ENCODE results near the gene DCN. TPM values are rescaled to one million over a fixed set of nuclear protein-coding genes. Genes with fewer than 3 reads are reported as not detected.

Gene DCN
- total RNA-seq, 2 experiments from 2014 or later: not detected

DNA sequence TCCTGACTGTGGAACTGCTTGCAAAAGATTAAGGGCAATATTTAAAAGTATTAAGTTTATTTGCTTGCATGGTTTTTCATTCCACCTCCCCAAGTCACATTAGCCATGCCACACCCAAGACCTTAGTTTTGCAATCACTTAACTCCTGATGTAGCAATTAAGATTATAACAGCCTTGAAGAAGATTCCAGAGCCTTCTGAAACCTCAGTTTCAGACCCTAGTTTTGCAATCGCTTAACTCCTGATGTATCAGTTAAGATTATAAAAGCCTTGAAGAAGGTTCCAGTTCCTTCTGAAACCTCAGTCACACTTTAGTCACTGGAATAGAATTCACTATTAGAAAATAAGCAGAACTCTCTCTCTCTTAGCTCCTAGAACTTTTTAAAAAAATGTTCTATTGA is 42.7 kb upstream of the DCN start:
- BruUV-seq (replicated peaks): no TSS peak
- no peak for DNase-seq (ENCODE audit: low spot score)
- H3K9me3 ChIP-seq (ENCODE audit: low read length): no peaks in the 10 kb centered on the region
- TF ChIP-seq EZH2phosphoT487 (IDR thresholded peaks at IDR 0.05; ENCODE audit: borderline replicate concordance, low read depth, low read length): no peak
- TF ChIP-seq, protein P1, sequence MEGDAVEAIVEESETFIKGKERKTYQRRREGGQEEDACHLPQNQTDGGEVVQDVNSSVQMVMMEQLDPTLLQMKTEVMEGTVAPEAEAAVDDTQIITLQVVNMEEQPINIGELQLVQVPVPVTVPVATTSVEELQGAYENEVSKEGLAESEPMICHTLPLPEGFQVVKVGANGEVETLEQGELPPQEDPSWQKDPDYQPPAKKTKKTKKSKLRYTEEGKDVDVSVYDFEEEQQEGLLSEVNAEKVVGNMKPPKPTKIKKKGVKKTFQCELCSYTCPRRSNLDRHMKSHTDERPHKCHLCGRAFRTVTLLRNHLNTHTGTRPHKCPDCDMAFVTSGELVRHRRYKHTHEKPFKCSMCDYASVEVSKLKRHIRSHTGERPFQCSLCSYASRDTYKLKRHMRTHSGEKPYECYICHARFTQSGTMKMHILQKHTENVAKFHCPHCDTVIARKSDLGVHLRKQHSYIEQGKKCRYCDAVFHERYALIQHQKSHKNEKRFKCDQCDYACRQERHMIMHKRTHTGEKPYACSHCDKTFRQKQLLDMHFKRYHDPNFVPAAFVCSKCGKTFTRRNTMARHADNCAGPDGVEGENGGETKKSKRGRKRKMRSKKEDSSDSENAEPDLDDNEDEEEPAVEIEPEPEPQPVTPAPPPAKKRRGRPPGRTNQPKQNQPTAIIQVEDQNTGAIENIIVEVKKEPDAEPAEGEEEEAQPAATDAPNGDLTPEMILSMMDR (conservative IDR thresholded peaks at IDR 0.05; ENCODE audit: low read length): no peak
- ChIA-PET CTCF (ENCODE audit: unreplicated experiment) (no interaction called here), POLR2A (no interaction called here)
- intact Hi-C loops (cut with micrococcal nuclease; ENCODE audit: unreplicated experiment): no loop called here
- no peak overlapping the region for H2AFZ ChIP-seq (ENCODE audit: low read length)
- no peak overlapping the region for H3K4me2 ChIP-seq (ENCODE audit: low read length)
- no peak overlapping the region for H3K27ac ChIP-seq (ENCODE audit: low read depth, low read length, poor library complexity, severe bottlenecking)
- H3K4me1 ChIP-seq (ENCODE audit: insufficient read depth, low read length, poor library complexity, severe bottlenecking): no peaks in the 10 kb centered on the region
- H3K4me3 ChIP-seq (ENCODE audit: low read depth, low read length, poor library complexity, severe bottlenecking): no peak overlapping the region
- no peaks in the 10 kb centered on the region for H3K36me3 ChIP-seq (ENCODE audit: insufficient read depth, low read length)
- no peaks in the 10 kb centered on the region for H3K9me2 ChIP-seq (ENCODE audit: insufficient read depth, low read length)
- H3K79me2 ChIP-seq (ENCODE audit: insufficient read depth, low read depth, low read length): no peaks in the 10 kb centered on the region
- H4K20me1 ChIP-seq (ENCODE audit: insufficient read depth, low read length): no peaks in the 10 kb centered on the region

DNA sequence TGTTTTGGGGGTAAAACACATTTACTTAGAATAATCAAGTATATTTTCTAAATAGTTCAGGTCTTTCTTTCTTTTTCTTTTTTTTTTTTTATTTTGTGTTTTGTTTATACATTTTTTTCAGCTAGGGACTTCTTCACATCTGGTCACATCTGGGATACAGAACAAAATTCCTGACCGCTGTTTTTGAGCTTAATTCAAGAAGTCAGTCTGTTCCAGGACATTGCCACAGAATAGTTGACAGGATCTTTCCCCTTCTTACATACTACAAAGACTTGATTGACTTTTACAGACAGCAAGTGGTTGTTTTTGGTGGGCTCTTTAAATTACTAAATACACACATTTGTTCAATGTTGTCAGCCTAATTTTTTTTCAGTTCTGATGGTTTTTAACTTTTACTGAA is 41.8 kb upstream of the DCN start:
- no peak overlapping the region for H3K4me2 ChIP-seq (ENCODE audit: low read length)
- CTCF ChIA-PET (ENCODE audit: unreplicated experiment): no interaction called here
- POLR2A ChIA-PET: no interaction called here
- intact Hi-C loops (cut with micrococcal nuclease; ENCODE audit: unreplicated experiment): no loop called here
- no TSS peak for BruUV-seq (replicated peaks)
- no peaks in the 10 kb centered on the region for H3K36me3 ChIP-seq (ENCODE audit: insufficient read depth, low read length)
- no peak overlapping the region for H3K27ac ChIP-seq (ENCODE audit: low read depth, low read length, poor library complexity, severe bottlenecking)
- H3K4me3 ChIP-seq (ENCODE audit: low read depth, low read length, poor library complexity, severe bottlenecking): no peak overlapping the region
- no peaks in the 10 kb centered on the region for H3K4me1 ChIP-seq (ENCODE audit: insufficient read depth, low read length, poor library complexity, severe bottlenecking)
- DNase-seq (ENCODE audit: low spot score): no peak
- H3K9me2 ChIP-seq (ENCODE audit: insufficient read depth, low read length): no peaks in the 10 kb centered on the region
- no peak for TF ChIP-seq EZH2phosphoT487 (IDR thresholded peaks at IDR 0.05; ENCODE audit: borderline replicate concordance, low read depth, low read length)
- TF ChIP-seq, protein P1 (conservative IDR thresholded peaks at IDR 0.05; ENCODE audit: low read length): no peak
- H2AFZ ChIP-seq (ENCODE audit: low read length): no peak overlapping the region
- H3K9me3 ChIP-seq (ENCODE audit: low read length): no peaks in the 10 kb centered on the region
- H4K20me1 ChIP-seq (ENCODE audit: insufficient read depth, low read length): no peaks in the 10 kb centered on the region
- no peaks in the 10 kb centered on the region for H3K79me2 ChIP-seq (ENCODE audit: insufficient read depth, low read depth, low read length)

GRCh38 chr12:91222746-91223145 is 40.1 kb upstream of the DCN start:
- Histone ChIP-seq H3K9me3 (ENCODE audit: low read length) (no peaks in the 10 kb centered on the region), H3K36me3 (ENCODE audit: insufficient read depth, low read length) (no peaks in the 10 kb centered on the region), H3K4me2 (ENCODE audit: low read length) (no peak overlapping the region), H3K79me2 (ENCODE audit: insufficient read depth, low read depth, low read length) (no peaks in the 10 kb centered on the region), H3K4me1 (ENCODE audit: insufficient read depth, low read length, poor library complexity, severe bottlenecking) (no peaks in the 10 kb centered on the region), H2AFZ (ENCODE audit: low read length) (no peak overlapping the region), H4K20me1 (ENCODE audit: insufficient read depth, low read length) (no peaks in the 10 kb centered on the region), H3K4me3 (ENCODE audit: low read depth, low read length, poor library complexity, severe bottlenecking) (no peak overlapping the region), H3K9me2 (ENCODE audit: insufficient read depth, low read length) (no peaks in the 10 kb centered on the region), H3K27ac (ENCODE audit: low read depth, low read length, poor library complexity, severe bottlenecking) (no peak overlapping the region)
- ChIA-PET POLR2A (no interaction called here), CTCF (ENCODE audit: unreplicated experiment) (no interaction called here)
- BruUV-seq (replicated peaks): no TSS peak
- DNase-seq (ENCODE audit: low spot score): no peak
- intact Hi-C loops (cut with micrococcal nuclease; ENCODE audit: unreplicated experiment): no loop called here
- TF ChIP-seq, protein P1 (conservative IDR thresholded peaks at IDR 0.05; ENCODE audit: low read length): no peak
- TF ChIP-seq EZH2phosphoT487 (IDR thresholded peaks at IDR 0.05; ENCODE audit: borderline replicate concordance, low read depth, low read length): no peak

Data from OCI-LY7 (cell line).